ENCODE data around the gene SLC25A29.

The SLC25A29 gene

GRCh38 chr14:100325958-100326357 is 19.7 kb upstream of the SLC25A29 start:
- no peak overlapping the region for H3K4me2 ChIP-seq
- no peaks in the 10 kb centered on the region for H3K36me3 ChIP-seq
- peaks cover 0 to 21% (median 7%) of the 10 kb centered on the region in 10 experiments; a peak in 15 of 20 replicates for H3K4me1 ChIP-seq
- no peaks in the 10 kb centered on the region for H3K9me3 ChIP-seq (replicated peaks in 1 of 11)
- no peak for TF ChIP-seq Cebpa-rat (IDR thresholded peaks at IDR 0.05)
- peaks cover 0 to 35% (median 0%) of the 10 kb centered on the region in 11 experiments; a peak in 3 of 22 replicates for H4K20me1 ChIP-seq
- no peak overlapping the region for H3K9ac ChIP-seq
- H3K27ac ChIP-seq, result no peak overlapping the region
- H3K27me3 ChIP-seq, result no peaks in the 10 kb centered on the region
- H3K4me3 ChIP-seq, result no peak overlapping the region

- Histone ChIP-seq H3K27me3 (no peaks in the 10 kb centered on the region), H3K4me1 (peaks cover 0 to 15% (median 3%) of the 10 kb centered on the region in 10 experiments; a peak in 10 of 20 replicates), H3K4me2 (no peak overlapping the region), H3K9me3 (replicated peaks in 1 of 11) (no peaks in the 10 kb centered on the region), H3K9ac (no peak overlapping the region; a peak in 1 of 22 replicates), H3K4me3 (no peak overlapping the region), H3K27ac (no peak overlapping the region), H4K20me1 (peaks cover 0 to 28% (median 0%) of the 10 kb centered on the region in 11 experiments; a peak in 1 of 22 replicates), H3K36me3 (no peaks in the 10 kb centered on the region)
- no peak for TF ChIP-seq Cebpa-rat (IDR thresholded peaks at IDR 0.05)
These were observed 19.0 kb upstream of the SLC25A29 start for GRCh38 chr14:100325231-100325632.

GRCh38 chr14:100323942-100324307 is 17.7 kb upstream of the SLC25A29 start:
- Histone ChIP-seq H4K20me1 (0 out of 22 replicates have a peak, but pooled peaks cover 0 to 16% (median 0%) of the 10 kb centered on the region in 11 experiments), H3K9ac (no peak overlapping the region)

GRCh38 chr14:100323121-100323941 is 17.1 kb upstream of the SLC25A29 start, which contains the start of gene SLC25A47:
Gene SLC25A47 (plus strand): TSS chr14:100323339. CDS start chr14:100323415, 76 bp downstream.
- TF ChIP-seq Cebpa-rat (IDR thresholded peaks at IDR 0.05), result no peak
- Histone ChIP-seq H3K27me3 (no peaks in the 10 kb centered on the region), H3K36me3 (no peaks in the 10 kb centered on the region), H3K9ac (peak within 1 kb of the TSS in 1 of 11 experiments; percentile 24; a peak in 2 of 22 replicates), H3K27ac (no peak within 1 kb of the TSS; a peak in 1 of 22 replicates), H3K9me3 (replicated peaks in 1 of 11) (no peaks in the 10 kb centered on the region), H4K20me1 (0 out of 22 replicates have a peak, but pooled peaks cover 0 to 10% (median 0%) of the 10 kb centered on the region in 11 experiments), H3K4me3 (no peak within 1 kb of the TSS), H3K4me1 (peaks cover 0 to 26% (median 5%) of the 10 kb centered on the region in 10 experiments; a peak in 14 of 20 replicates), H3K4me2 (peak within 1 kb of the TSS in 3 of 11 experiments; percentile 12 to 25 (median 12); a peak in 3 of 22 replicates)

More at GRCh38 chr14:100323942-100324307, 17.7 kb upstream of the SLC25A29 start:
- Histone ChIP-seq H3K4me2 (no peak overlapping the region), H3K27ac (no peak overlapping the region), H3K4me1 (peaks cover 0 to 23% (median 2%) of the 10 kb centered on the region in 10 experiments; a peak in 9 of 20 replicates), H3K36me3 (no peaks in the 10 kb centered on the region), H3K9me3 (replicated peaks in 1 of 11) (no peaks in the 10 kb centered on the region), H3K4me3 (no peak overlapping the region), H3K27me3 (no peaks in the 10 kb centered on the region)
- TF ChIP-seq Cebpa-rat (IDR thresholded peaks at IDR 0.05), result no peak

GRCh38 chr14:100322138-100322957 is 16.1 kb upstream of the SLC25A29 start:
- no peaks in the 10 kb centered on the region for H3K27me3 ChIP-seq
- peak overlapping the region in 3 of 11 experiments; percentile 12 to 25 (median 12); a peak in 2 of 22 replicates for H3K4me2 ChIP-seq
- no peak overlapping the region for H3K9ac ChIP-seq
- no peaks in the 10 kb centered on the region for H3K36me3 ChIP-seq
- 0 out of 22 replicates have a peak, but pooled peaks cover 0 to 9% (median 0%) of the 10 kb centered on the region in 11 experiments for H4K20me1 ChIP-seq
- no peak overlapping the region for H3K4me3 ChIP-seq
- H3K27ac ChIP-seq, result no peak overlapping the region
- no peaks in the 10 kb centered on the region for H3K9me3 ChIP-seq (replicated peaks in 1 of 11)
- no peak for TF ChIP-seq Cebpa-rat (IDR thresholded peaks at IDR 0.05)
- peaks cover 5 to 36% (median 13%) of the 10 kb centered on the region in 10 experiments; a peak in 15 of 20 replicates for H3K4me1 ChIP-seq

GRCh38 chr14:100321473-100322137 is 15.4 kb upstream of the SLC25A29 start:
- H3K27ac ChIP-seq, result no peak overlapping the region
- H3K4me1 ChIP-seq, result peaks cover 5 to 36% (median 16%) of the 10 kb centered on the region in 10 experiments; a peak in 15 of 20 replicates
- H4K20me1 ChIP-seq, result 0 out of 22 replicates have a peak, but pooled peaks cover 0 to 9% (median 0%) of the 10 kb centered on the region in 11 experiments
- peak overlapping the region in 3 of 11 experiments; percentile 12 to 25 (median 12); a peak in 2 of 22 replicates for H3K4me2 ChIP-seq
- no peak overlapping the region for H3K4me3 ChIP-seq
- no peak overlapping the region for H3K9ac ChIP-seq
- H3K9me3 ChIP-seq (replicated peaks in 1 of 11), result no peaks in the 10 kb centered on the region
- H3K36me3 ChIP-seq, result no peaks in the 10 kb centered on the region
- TF ChIP-seq Cebpa-rat (IDR thresholded peaks at IDR 0.05), result no peak
- H3K27me3 ChIP-seq, result no peaks in the 10 kb centered on the region

GRCh38 chr14:100320157-100320856 is 14.1 kb upstream of the SLC25A29 start:
- TF ChIP-seq Cebpa-rat (IDR thresholded peaks at IDR 0.05), result no peak

More at GRCh38 chr14:100320157-100320856, 14.1 kb upstream of the SLC25A29 start:
- Histone ChIP-seq H3K27me3 (no peaks in the 10 kb centered on the region), H3K4me2 (0 out of 22 replicates have a peak overlapping the region, but pooled peaks of 2 of the 11 experiments have one; percentile 8 to 25), H3K36me3 (no peaks in the 10 kb centered on the region), H3K4me3 (no peak overlapping the region), H3K27ac (no peak overlapping the region), H3K9ac (no peak overlapping the region), H4K20me1 (0 out of 22 replicates have a peak, but pooled peaks cover 0 to 2% (median 0%) of the 10 kb centered on the region in 11 experiments), H3K4me1 (peaks cover 5 to 36% (median 16%) of the 10 kb centered on the region in 10 experiments; a peak in 15 of 20 replicates), H3K9me3 (replicated peaks in 1 of 11) (no peaks in the 10 kb centered on the region)

All from BLaER1 treated with 17β-estradiol and CSF1 and Interleukin-3, amounts not matched to agents 10 nM and 100 nM (cell line).